ENCODE results near the gene SKP2. TPM values are rescaled to one million over a fixed set of nuclear protein-coding genes. Genes with fewer than 3 reads are reported as not detected.

SKP2 gene
- total and polyA plus RNA-seq, 2 donors (not counting 3 experiments of a cell fraction or from before 2014, with no cell fraction given), result 12.5 to 40.9 TPM

DNA sequence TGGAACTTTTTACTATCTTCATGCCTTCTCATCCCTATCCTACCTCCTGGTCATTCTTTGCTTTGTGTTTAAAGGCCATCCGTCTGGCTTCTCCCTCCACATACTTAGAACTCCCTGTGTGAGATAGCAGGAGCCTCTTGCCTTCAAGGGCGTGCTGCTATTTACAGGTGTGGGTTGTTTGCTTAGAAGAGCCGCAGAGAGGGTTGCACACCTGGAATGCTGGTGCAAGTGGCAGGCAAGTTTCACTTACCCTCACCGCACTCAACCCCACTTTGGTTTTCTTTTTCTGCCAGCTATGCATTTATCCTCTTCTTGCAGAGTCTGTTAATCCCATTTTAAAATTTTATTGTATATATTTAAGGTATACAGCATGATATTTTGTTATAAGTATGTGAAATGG is 12.6 kb downstream of the SKP2 start:
- H2AFZ ChIP-seq (ENCODE audit: low read depth, low read length), result no peak overlapping the region
- POLR2A ChIA-PET, result no interaction called here
- dilution Hi-C loops (cut with MboI; ENCODE audit: extremely low pct_ligation_motif_present, low sequenced_read_pairs), result no loop called here

More for the DNA sequence above, 12.6 kb downstream of the SKP2 start:
- no peak overlapping the region for H3K4me3 ChIP-seq (replicated peaks in 1 of 3; ENCODE audit: insufficient read depth in 1 of 3, low read depth in 1 of 3, low read length in 3 of 3)
- H3K36me3 ChIP-seq (ENCODE audit: control insufficient read depth in 2 of 2, extremely low read depth in 1 of 2, insufficient read depth in 2 of 2, low read length in 2 of 2), result peaks cover 7 to 13% of the 10 kb centered on the region in 2 experiments
- CTCF ChIA-PET, result interaction anchor here (1.4 kb wide), 1 partner anchor 13 kb away, joined by 7 read pairs; no protein-coding TSS in a partner anchor
- BruUV-seq (replicated peaks), result no TSS peak
- no peak overlapping the region for H3K27ac ChIP-seq (ENCODE audit: insufficient read depth, low read depth, low read length)
- TF ChIP-seq GATA2 (IDR thresholded peaks at IDR 0.05; ENCODE audit: insufficient read depth, insufficient read length, low read depth, low read length), result no peak
- no peak for TF ChIP-seq MYC (IDR thresholded peaks at IDR 0.05; ENCODE audit: low read depth, low read length)
- TF ChIP-seq, protein P1, sequence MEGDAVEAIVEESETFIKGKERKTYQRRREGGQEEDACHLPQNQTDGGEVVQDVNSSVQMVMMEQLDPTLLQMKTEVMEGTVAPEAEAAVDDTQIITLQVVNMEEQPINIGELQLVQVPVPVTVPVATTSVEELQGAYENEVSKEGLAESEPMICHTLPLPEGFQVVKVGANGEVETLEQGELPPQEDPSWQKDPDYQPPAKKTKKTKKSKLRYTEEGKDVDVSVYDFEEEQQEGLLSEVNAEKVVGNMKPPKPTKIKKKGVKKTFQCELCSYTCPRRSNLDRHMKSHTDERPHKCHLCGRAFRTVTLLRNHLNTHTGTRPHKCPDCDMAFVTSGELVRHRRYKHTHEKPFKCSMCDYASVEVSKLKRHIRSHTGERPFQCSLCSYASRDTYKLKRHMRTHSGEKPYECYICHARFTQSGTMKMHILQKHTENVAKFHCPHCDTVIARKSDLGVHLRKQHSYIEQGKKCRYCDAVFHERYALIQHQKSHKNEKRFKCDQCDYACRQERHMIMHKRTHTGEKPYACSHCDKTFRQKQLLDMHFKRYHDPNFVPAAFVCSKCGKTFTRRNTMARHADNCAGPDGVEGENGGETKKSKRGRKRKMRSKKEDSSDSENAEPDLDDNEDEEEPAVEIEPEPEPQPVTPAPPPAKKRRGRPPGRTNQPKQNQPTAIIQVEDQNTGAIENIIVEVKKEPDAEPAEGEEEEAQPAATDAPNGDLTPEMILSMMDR (IDR thresholded peaks at IDR 0.05; ENCODE audit: extremely low read depth in 1 of 2, insufficient read depth in 1 of 2, low read depth in 1 of 2, low read length in 2 of 2), result no peak
- TF ChIP-seq POLR2A (IDR thresholded peaks at IDR 0.05; ENCODE audit: low read depth, low read length), result no peak
- TF ChIP-seq, protein P2, sequence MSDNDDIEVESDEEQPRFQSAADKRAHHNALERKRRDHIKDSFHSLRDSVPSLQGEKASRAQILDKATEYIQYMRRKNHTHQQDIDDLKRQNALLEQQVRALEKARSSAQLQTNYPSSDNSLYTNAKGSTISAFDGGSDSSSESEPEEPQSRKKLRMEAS (IDR thresholded peaks at IDR 0.05; ENCODE audit: insufficient read depth, insufficient read length), result no peak
- TF ChIP-seq FOS (IDR thresholded peaks at IDR 0.05; ENCODE audit: borderline replicate concordance, insufficient read depth, low read length), result no peak
- TF ChIP-seq POLR2AphosphoS5 (IDR thresholded peaks at IDR 0.05; ENCODE audit: insufficient read depth, low read depth, low read length), result no peak
- TF ChIP-seq EZH2 (IDR thresholded peaks at IDR 0.05; ENCODE audit: borderline replicate concordance, low read depth, low read length, severe bottlenecking), result no peak
- TF ChIP-seq JUN (IDR thresholded peaks at IDR 0.05; ENCODE audit: borderline replicate concordance, insufficient read depth, insufficient read length, low read depth), result no peak
- DNase-seq (ENCODE audit: low read depth, low spot score) (no peak), FAIRE-seq (no peak)
- no peaks in the 10 kb centered on the region for H3K9me1 ChIP-seq (replicated peaks; ENCODE audit: control insufficient read depth, extremely low read depth, insufficient read depth, low read length)
- H3K9ac ChIP-seq (replicated peaks; ENCODE audit: extremely low read depth, insufficient read depth, low read length), result no peak overlapping the region
- no peaks in the 10 kb centered on the region for H3K27me3 ChIP-seq (ENCODE audit: control insufficient read depth in 2 of 2, insufficient read depth in 2 of 2, low read length in 2 of 2)
- peaks cover 6% of the 10 kb centered on the region for H3K79me2 ChIP-seq (ENCODE audit: control insufficient read depth, insufficient read depth, low read length)
- no peak overlapping the region for H3K4me2 ChIP-seq (ENCODE audit: insufficient read depth, low read length)
- intact Hi-C loops (cut with micrococcal nuclease), result no loop called here
- no peaks in the 10 kb centered on the region for H3K9me3 ChIP-seq (replicated peaks; ENCODE audit: control insufficient read depth, insufficient read depth, low read length)
- H3K4me1 ChIP-seq (ENCODE audit: control insufficient read depth, extremely low read depth, insufficient read depth, low read length), result no peaks in the 10 kb centered on the region
- no peaks in the 10 kb centered on the region for H4K20me1 ChIP-seq (replicated peaks; ENCODE audit: control insufficient read depth, extremely low read depth, insufficient read depth, low read length)

Measured in endothelial cell of umbilical vein (primary cell).